Adrenal gland (tissue), 5 donors: Measurements from ENCODE around the gene ZNF550.

Experiments
- CTCF ChIP-seq, 6 experiments: fragments of 450-650 bp in 4 of 6; fragments of 200-600 bp in 2 of 6; sonication (generic) in 1 of 6; IDR thresholded peaks; 1 replicate in 5 of 6; 2 replicates in 1 of 6; pipeline versions ENCODE4 v1.5.1 to v1.8.0; 2016 to 2021; ENCODE audit warnings: antibody characterized with exemption in 6 of 6, mild to moderate bottlenecking in 2 of 6, moderate library complexity in 1 of 6
- POLR2A ChIP-seq, 2 donors: fragments of 450-650 bp; IDR thresholded peaks; one replicate each; pipeline ENCODE4 v1.6.1; 2017; ENCODE audit warnings: antibody characterized with exemption in 2 of 2, mild to moderate bottlenecking in 2 of 2, moderate library complexity in 1 of 2
- donor health status: DM: no; HTN: no; CAD: no.

GRCh38 chr19:57527136-57527881, 32.4 kb downstream of the ZNF550 start, which contains the start of gene ZNF549:
- peak in 3 of 6 experiments; percentile 22 to 29 (median 27) for TF ChIP-seq CTCF (IDR thresholded peaks at IDR 0.05)
- TF ChIP-seq POLR2A (IDR thresholded peaks at IDR 0.05) = peak in 1 of 2 donors; percentile 50
